ENCODE data around the gene FAN1. TPM values are rescaled to one million over a fixed set of nuclear protein-coding genes. Genes with fewer than 3 reads are reported as not detected.

FAN1 gene
- total and polyA plus RNA-seq, 9 donors, result 18.7 to 26.6 (median 21.0) TPM

- H3K9me3 ChIP-seq (replicated peaks; ENCODE audit: control insufficient read depth, low read depth, low read length), result no peaks in the 10 kb centered on the region
- 60% methylated on average over 2 of the region's 5 CpGs for WGBS (ENCODE audit: insufficient coverage)
- H3K27ac ChIP-seq (ENCODE audit: low read length), result no peak overlapping the region
- DNase-seq, result no peak
- no peak overlapping the region for H3K4me3 ChIP-seq (ENCODE audit: low read length)
- peaks cover 42% of the 10 kb centered on the region for H3K36me3 ChIP-seq (ENCODE audit: control insufficient read depth, insufficient read depth, low read length)
- peaks cover 24% of the 10 kb centered on the region for H3K4me1 ChIP-seq (ENCODE audit: control insufficient read depth, insufficient read depth, low read length)
- H3K27me3 ChIP-seq (ENCODE audit: control insufficient read depth, insufficient read depth, low read length), result no peaks in the 10 kb centered on the region
Observed at GRCh38 chr15:30918366-30918765, 14.7 kb downstream of the FAN1 start.

GRCh38 chr15:30919877-30920550 is 16.3 kb downstream of the FAN1 start:
- Histone ChIP-seq H3K4me3 (ENCODE audit: low read length) (no peak overlapping the region), H3K27me3 (ENCODE audit: control insufficient read depth, insufficient read depth, low read length) (no peaks in the 10 kb centered on the region), H3K9me3 (replicated peaks; ENCODE audit: control insufficient read depth, low read depth, low read length) (no peaks in the 10 kb centered on the region), H3K36me3 (ENCODE audit: control insufficient read depth, insufficient read depth, low read length) (peaks cover 44% of the 10 kb centered on the region), H3K27ac (ENCODE audit: low read length) (no peak overlapping the region), H3K4me1 (ENCODE audit: control insufficient read depth, insufficient read depth, low read length) (peaks cover 25% of the 10 kb centered on the region)
- 100% methylated on average over 1 of the region's 5 CpGs for WGBS (ENCODE audit: insufficient coverage)
- DNase-seq, result no peak

- 90% methylated on average over 3 of the region's 4 CpGs for WGBS (ENCODE audit: insufficient coverage)
- Histone ChIP-seq H3K4me1 (ENCODE audit: control insufficient read depth, insufficient read depth, low read length) (peaks cover 25% of the 10 kb centered on the region), H3K27me3 (ENCODE audit: control insufficient read depth, insufficient read depth, low read length) (no peaks in the 10 kb centered on the region), H3K9me3 (replicated peaks; ENCODE audit: control insufficient read depth, low read depth, low read length) (no peaks in the 10 kb centered on the region), H3K4me3 (ENCODE audit: low read length) (no peak overlapping the region), H3K27ac (ENCODE audit: low read length) (peak overlapping the region; percentile 63), H3K36me3 (ENCODE audit: control insufficient read depth, insufficient read depth, low read length) (peaks cover 53% of the 10 kb centered on the region)
- DNase-seq, result peak; percentile 25
Observed at GRCh38 chr15:30921106-30921505, 17.4 kb downstream of the FAN1 start.

- Histone ChIP-seq H3K4me1 (ENCODE audit: control insufficient read depth, insufficient read depth, low read length) (peaks cover 25% of the 10 kb centered on the region), H3K4me3 (ENCODE audit: low read length) (no peak overlapping the region), H3K9me3 (replicated peaks; ENCODE audit: control insufficient read depth, low read depth, low read length) (no peaks in the 10 kb centered on the region), H3K27ac (ENCODE audit: low read length) (peak overlapping the region; percentile 63), H3K27me3 (ENCODE audit: control insufficient read depth, insufficient read depth, low read length) (no peaks in the 10 kb centered on the region), H3K36me3 (ENCODE audit: control insufficient read depth, insufficient read depth, low read length) (peaks cover 60% of the 10 kb centered on the region)
- WGBS (ENCODE audit: insufficient coverage), result 60% methylated on average over 5 of the region's 9 CpGs
- DNase-seq, result peak; percentile 68
Observed at GRCh38 chr15:30921781-30922479, 18.2 kb downstream of the FAN1 start.

- DNase-seq, result peak; percentile 23
- Histone ChIP-seq H3K27ac (ENCODE audit: low read length) (no peak overlapping the region), H3K4me3 (ENCODE audit: low read length) (no peak overlapping the region), H3K27me3 (ENCODE audit: control insufficient read depth, insufficient read depth, low read length) (no peaks in the 10 kb centered on the region), H3K4me1 (ENCODE audit: control insufficient read depth, insufficient read depth, low read length) (peaks cover 25% of the 10 kb centered on the region), H3K36me3 (ENCODE audit: control insufficient read depth, insufficient read depth, low read length) (peaks cover 68% of the 10 kb centered on the region), H3K9me3 (replicated peaks; ENCODE audit: control insufficient read depth, low read depth, low read length) (no peaks in the 10 kb centered on the region)
- WGBS (ENCODE audit: insufficient coverage), result 62% methylated on average over 11 of the region's 14 CpGs
Observed at GRCh38 chr15:30922480-30923311, 19.0 kb downstream of the FAN1 start.

- Histone ChIP-seq H3K36me3 (ENCODE audit: control insufficient read depth, insufficient read depth, low read length) (peaks cover 68% of the 10 kb centered on the region), H3K9me3 (replicated peaks; ENCODE audit: control insufficient read depth, low read depth, low read length) (no peaks in the 10 kb centered on the region), H3K27me3 (ENCODE audit: control insufficient read depth, insufficient read depth, low read length) (no peaks in the 10 kb centered on the region), H3K27ac (ENCODE audit: low read length) (no peak overlapping the region), H3K4me3 (ENCODE audit: low read length) (no peak overlapping the region), H3K4me1 (ENCODE audit: control insufficient read depth, insufficient read depth, low read length) (peaks cover 25% of the 10 kb centered on the region)
- 43% methylated on average over 7 of the region's 7 CpGs for WGBS (ENCODE audit: insufficient coverage)
- DNase-seq, result no peak
Observed at GRCh38 chr15:30923429-30923828, 19.7 kb downstream of the FAN1 start.

- H3K36me3 ChIP-seq (ENCODE audit: control insufficient read depth, insufficient read depth, low read length), result peaks cover 74% of the 10 kb centered on the region
- DNase-seq, result no peak
- no peak overlapping the region for H3K4me3 ChIP-seq (ENCODE audit: low read length)
- peaks cover 25% of the 10 kb centered on the region for H3K4me1 ChIP-seq (ENCODE audit: control insufficient read depth, insufficient read depth, low read length)
- no peak overlapping the region for H3K27ac ChIP-seq (ENCODE audit: low read length)
- no peaks in the 10 kb centered on the region for H3K9me3 ChIP-seq (replicated peaks; ENCODE audit: control insufficient read depth, low read depth, low read length)
- WGBS (ENCODE audit: insufficient coverage), result 100% methylated on average over 3 of the region's 5 CpGs
- no peaks in the 10 kb centered on the region for H3K27me3 ChIP-seq (ENCODE audit: control insufficient read depth, insufficient read depth, low read length)
Observed at GRCh38 chr15:30924353-30924752, 20.6 kb downstream of the FAN1 start.

- no peak overlapping the region for H3K27ac ChIP-seq (ENCODE audit: low read length)
- H3K4me1 ChIP-seq (ENCODE audit: control insufficient read depth, insufficient read depth, low read length), result peaks cover 22% of the 10 kb centered on the region
- H3K27me3 ChIP-seq (ENCODE audit: control insufficient read depth, insufficient read depth, low read length), result no peaks in the 10 kb centered on the region
- DNase-seq, result no peak
- H3K9me3 ChIP-seq (replicated peaks; ENCODE audit: control insufficient read depth, low read depth, low read length), result no peaks in the 10 kb centered on the region
- H3K36me3 ChIP-seq (ENCODE audit: control insufficient read depth, insufficient read depth, low read length), result peaks cover 79% of the 10 kb centered on the region
- H3K4me3 ChIP-seq (ENCODE audit: low read length), result no peak overlapping the region
- WGBS (ENCODE audit: insufficient coverage), result 86% methylated on average over 6 of the region's 9 CpGs
Observed at GRCh38 chr15:30925686-30926085, 22.0 kb downstream of the FAN1 start.

GRCh38 chr15:30926161-30926560 is 22.4 kb downstream of the FAN1 start:
- Histone ChIP-seq H3K4me1 (ENCODE audit: control insufficient read depth, insufficient read depth, low read length) (peaks cover 17% of the 10 kb centered on the region), H3K9me3 (replicated peaks; ENCODE audit: control insufficient read depth, low read depth, low read length) (no peaks in the 10 kb centered on the region), H3K27me3 (ENCODE audit: control insufficient read depth, insufficient read depth, low read length) (no peaks in the 10 kb centered on the region), H3K36me3 (ENCODE audit: control insufficient read depth, insufficient read depth, low read length) (peaks cover 78% of the 10 kb centered on the region), H3K4me3 (ENCODE audit: low read length) (no peak overlapping the region), H3K27ac (ENCODE audit: low read length) (no peak overlapping the region)
- no peak for DNase-seq
- 81% methylated on average over 4 of the region's 8 CpGs for WGBS (ENCODE audit: insufficient coverage)

GRCh38 chr15:30927148-30927761 is 23.5 kb downstream of the FAN1 start:
- DNase-seq, result no peak
- H3K36me3 ChIP-seq (ENCODE audit: control insufficient read depth, insufficient read depth, low read length), result peaks cover 72% of the 10 kb centered on the region
- peaks cover 9% of the 10 kb centered on the region for H3K4me1 ChIP-seq (ENCODE audit: control insufficient read depth, insufficient read depth, low read length)
- no peaks in the 10 kb centered on the region for H3K27me3 ChIP-seq (ENCODE audit: control insufficient read depth, insufficient read depth, low read length)
- no peak overlapping the region for H3K4me3 ChIP-seq (ENCODE audit: low read length)
- H3K27ac ChIP-seq (ENCODE audit: low read length), result no peak overlapping the region
- 69% methylated on average over 6 of the region's 7 CpGs for WGBS (ENCODE audit: insufficient coverage)
- no peaks in the 10 kb centered on the region for H3K9me3 ChIP-seq (replicated peaks; ENCODE audit: control insufficient read depth, low read depth, low read length)
